GM18526 (cell line): ENCODE measurements around the gene LINGO1.

Experiments
- POLR2A ChIP-seq: IDR thresholded peaks from 3 replicates; pipeline ENCODE4 v1.6.1; 2011; ENCODE audit not compliant: insufficient read length; ENCODE audit errors: extremely low read depth

LINGO1 gene

DNA sequence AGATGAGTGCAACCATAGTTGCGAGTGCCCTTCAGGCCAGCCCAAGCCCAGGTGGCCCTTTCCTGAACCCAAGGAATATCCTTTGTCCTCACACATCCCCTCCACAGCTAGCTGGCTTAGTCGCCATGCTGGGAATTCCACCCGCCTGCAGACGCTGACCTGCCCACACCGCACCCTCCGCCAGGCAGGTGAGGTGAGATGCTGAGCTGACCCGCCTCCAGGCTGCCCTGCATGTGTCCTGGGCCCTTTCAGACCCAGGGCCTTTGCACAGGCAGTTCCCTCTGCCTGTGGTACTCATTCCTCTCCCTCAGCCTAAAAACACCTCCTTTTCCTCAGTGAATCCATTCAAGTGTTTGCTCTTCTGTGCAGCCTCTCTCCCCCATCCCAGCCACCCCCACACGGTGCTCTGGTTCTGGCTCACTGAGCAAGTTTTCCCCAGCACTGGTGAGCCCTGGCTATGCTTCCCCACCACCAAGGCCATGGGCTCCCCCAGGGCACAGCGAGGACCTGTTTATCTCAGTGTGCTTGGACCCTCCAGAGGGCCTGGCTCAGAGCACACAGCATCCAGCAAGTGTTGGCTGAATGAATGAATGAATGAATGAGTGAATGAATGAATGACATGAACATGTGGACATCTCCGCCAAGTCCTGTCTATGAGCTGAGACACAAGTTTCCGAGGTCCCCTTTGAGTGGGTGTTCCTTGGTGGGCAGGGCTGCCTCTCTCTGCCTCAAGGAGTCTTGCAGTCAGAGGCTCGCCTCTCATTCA is 33.0 kb upstream of the LINGO1 start:
- TF ChIP-seq POLR2A: no peak

DNA sequence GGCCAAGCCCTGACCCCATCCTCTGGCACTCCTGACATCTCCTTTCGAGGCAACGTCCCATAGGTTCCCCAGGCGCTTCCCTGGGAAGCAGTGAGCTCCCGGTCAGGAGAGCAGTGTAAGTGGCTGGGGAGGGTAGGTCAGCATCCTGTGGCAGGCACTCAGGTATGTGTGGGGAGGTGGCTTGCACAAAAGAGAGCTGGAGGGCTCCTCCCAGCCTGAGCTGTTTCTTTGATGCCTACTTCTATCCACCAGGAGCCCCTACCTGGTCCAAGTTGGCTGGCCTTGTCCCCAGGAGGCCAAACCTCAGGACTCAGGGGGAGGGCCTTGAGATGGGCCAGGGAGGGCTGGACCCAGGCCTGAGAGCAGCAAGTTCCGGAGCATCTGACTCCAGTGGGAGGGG is 31.7 kb upstream of the LINGO1 start:
- no peak for TF ChIP-seq POLR2A

DNA sequence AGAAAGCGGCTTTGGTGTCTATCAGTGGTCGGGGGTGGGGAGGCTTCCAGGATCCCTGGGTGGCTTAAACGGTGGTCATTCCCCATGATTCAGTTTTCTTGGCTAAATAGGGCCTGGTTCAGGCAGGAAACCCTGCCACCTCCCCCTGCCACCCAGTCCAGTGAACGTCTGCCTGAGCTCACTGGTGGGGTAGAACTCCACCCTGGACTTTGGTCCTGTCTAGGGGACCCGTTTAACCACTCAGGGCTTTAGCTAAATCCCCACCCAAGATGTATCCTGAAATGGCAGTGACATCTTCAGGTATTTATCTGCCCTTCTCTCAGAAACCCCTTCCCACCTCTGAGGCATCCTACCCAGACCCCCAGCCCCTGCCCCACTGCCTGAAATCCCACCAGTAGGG is 30.5 kb upstream of the LINGO1 start:
- TF ChIP-seq POLR2A: no peak

DNA sequence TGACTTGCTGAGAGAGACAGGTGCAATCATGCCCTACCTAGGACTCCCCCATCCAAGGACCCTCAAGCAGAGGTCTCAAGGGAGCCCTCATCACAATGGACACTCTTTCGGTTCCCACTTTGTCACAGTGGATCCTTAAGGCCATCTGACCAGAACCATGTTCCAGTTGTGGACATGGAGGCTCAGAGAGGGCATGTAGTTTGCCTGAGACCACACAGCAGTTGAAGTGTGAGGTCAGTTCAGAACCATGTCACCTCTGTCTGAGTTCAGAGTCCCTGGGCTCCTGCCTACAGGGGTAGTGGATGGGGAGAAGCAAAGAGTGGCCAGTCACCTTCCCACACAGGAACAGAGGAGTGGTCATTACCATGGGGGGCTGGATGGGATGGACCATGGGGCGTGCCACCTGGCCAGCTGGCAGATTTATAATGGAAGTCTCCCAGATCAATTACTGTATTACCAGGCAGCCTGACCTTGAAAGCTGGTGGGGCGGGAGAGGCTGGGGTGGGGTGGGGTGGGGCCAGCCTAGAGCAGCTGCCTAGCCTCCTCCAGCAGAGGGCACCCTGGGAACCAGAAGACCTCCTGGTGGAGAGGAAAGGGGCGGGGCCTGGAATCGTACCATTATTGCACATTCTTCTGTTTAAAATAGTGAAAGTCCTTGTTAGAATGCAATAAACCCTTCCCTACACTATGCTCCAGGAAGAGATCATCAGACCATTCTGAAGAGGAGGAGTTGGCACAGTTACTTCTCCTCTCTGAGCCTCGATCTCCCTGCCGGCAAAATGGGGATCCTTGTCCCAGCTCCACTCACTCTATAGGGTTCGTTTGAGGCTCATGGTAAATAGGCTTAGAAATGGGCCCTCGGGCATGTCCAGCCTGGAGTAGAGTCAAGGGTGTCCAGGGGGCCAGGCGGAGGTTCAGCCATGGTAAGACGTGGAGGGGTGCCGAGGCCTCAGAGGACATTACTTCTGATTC is 26.9 kb upstream of the LINGO1 start:
- TF ChIP-seq POLR2A: no peak

DNA sequence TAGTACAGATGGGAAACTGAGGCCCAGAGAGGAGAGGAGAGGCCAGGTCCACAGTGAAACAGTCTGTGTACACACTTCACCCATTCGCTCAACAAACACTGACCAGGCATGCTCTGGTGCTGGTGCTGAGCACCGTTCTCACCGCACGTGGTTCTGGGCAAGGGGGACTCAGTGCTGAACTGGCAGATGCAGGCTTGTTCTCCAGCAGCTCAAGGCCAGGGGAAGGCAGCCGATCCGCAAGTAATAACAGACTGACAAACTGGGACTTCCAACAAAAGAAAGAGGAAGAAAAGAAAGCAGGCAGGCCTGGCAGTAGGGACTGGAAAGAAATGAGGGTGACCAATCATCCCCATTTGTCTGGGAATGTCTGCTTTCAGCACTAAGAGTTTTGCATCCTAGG is 25.6 kb upstream of the LINGO1 start:
- TF ChIP-seq POLR2A: no peak

DNA sequence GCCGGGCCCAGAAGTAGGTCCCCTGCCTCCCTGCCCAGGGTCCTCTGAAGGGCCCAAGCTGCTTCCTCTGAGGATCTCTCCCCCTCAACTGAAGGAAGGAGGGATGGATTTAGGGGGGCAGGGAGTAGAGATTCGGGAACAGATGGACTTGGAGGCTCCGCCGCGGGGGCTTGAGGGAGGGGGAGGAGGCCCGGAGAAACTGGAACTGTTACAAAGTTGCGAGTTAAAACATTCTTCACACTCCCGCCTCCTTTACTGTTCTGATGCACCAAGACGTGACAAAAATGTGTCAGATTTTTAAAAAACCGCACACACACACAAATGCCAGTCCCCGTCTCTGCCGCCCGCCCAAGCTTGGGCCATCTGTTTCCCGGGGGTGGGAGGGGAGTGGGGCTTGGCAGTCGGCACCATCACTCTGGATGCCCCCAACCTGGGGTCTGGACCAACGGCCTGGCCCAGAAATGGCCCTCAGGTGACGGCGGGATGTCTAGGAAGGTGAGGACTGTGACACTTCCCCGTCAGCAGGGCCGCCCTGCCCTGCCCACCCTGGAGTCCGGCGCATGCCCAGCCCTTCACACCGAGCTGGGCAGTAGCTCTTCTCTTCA is 25.0 kb upstream of the LINGO1 start:
- TF ChIP-seq POLR2A: no peak

DNA sequence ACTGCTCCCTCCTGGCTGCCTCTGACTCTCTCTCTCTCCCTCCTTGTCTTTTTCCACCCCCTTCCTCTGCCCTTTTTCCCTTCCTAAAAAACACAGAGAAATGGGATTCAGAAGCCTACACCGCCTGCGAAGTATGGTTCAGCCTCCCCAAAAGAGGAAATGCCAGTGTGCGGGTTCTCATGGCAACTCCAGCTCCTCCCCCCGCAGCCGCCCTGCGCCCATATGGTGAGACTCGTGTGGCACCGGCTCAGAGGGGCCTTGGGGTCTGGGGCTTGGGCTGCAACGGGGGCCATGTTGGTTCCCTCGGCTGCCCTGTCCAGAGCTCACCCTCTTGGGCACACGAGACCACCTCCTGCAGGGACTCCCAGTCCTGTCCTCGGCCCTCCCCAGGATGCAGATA is 23.6 kb upstream of the LINGO1 start:
- no peak for TF ChIP-seq POLR2A

DNA sequence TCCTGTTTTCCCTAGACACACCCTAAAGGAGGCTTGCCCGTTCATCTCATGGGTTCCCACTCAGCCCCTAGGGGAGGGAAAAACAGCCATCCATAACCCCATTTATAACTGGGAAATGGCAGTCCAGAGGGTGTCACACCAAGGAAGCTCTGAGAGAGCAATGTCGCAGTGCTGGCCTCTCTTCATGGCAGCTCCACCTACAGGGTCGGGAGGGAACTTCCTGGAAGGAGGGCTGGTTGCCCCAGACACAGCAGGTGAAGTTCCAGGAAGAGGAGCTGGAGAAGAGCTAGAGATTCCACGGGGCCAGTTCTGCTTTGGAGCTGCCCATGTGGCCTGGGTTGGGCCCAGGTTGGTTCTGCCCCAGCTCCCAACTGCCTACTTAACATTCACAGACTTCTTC is 22.3 kb upstream of the LINGO1 start:
- no peak for TF ChIP-seq POLR2A

DNA sequence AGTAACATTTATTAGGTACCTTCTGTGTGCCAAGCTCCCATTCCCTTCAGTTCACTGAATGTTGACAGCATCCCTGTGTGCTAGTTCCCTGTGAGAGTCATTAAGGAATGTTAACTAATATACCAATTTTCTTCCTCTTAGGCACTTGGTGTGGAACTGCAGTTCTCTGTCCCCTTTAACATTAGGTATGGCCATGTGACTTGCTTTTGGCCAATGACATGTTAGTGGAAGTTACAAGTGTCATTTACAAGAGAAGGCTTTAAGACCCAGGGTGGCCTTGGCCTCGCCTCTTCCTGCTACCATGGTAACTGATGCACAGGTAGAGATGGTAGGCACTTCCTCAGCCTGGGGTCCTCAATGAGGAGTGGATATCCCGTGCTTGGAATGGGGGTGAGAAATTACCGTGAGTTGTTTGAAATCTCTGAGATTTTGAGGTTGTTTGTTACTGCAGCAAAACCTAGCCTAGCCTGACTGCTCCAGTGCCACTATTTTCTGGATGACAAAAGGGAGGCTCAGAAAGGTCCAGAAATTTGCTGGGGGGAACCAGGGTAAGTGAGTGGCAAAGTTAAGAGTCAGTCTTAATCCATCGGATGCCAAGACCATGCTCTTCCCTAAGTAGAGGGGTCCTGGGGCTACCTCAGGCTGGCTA is 21.2 kb upstream of the LINGO1 start:
- no peak for TF ChIP-seq POLR2A

DNA sequence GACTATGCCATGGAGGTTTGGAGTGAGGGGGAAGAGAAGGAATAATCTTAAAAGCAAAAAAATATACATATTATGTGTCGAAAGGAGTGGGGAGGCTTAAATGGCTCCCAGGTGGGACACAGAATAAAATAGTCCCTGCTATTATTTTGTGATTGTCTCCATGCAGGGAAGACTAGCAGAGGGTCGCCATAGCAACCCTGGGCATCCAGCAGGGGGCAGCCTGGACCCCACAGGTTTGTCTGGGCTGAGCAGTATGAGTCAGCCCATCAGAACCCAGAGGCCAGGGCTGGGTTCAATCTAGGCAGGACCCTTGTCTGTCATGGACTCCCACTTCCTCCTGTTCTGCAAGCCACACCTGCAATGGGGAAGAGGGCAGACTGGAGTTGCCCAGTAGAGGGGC is 17.6 kb upstream of the LINGO1 start:
- no peak for TF ChIP-seq POLR2A

DNA sequence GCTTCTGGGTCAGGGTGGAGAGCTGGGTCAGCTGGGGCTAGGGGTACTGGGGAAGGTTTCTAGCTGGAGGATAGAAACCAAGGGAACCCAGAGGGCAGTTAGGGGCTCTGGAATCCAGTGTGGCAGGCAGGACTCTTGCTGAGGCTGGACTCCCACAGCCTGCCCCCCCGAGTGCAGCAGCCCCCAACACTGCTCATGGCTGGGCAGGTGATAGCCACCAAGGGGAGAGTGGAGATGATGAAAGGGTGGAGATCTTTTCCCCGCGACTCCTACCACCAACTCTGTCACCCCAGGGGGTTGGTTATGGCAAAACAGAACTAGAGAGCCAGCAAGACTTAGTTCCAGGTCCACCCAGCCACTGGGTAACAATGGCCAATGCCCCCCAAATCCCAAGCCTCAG is 16.9 kb upstream of the LINGO1 start:
- no peak for TF ChIP-seq POLR2A

DNA sequence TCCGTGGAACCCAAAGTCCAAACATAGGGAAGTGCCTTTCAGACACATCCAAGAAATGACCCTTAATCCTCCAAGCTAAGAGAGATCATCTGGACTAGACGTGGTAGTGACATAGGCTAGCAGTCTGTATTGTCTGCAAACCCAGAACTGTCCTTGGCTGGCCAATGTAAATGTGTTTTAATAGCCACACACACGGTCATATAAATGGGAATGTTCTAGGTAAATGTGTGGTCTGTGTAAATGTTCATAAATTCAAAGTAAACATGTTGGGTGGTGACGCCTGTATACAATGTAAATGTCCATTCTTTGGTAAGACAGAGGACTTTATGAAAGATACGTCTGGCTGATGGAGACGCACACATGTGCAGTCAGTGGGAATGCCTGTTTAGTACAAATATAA is 16.3 kb upstream of the LINGO1 start:
- TF ChIP-seq POLR2A: no peak

DNA sequence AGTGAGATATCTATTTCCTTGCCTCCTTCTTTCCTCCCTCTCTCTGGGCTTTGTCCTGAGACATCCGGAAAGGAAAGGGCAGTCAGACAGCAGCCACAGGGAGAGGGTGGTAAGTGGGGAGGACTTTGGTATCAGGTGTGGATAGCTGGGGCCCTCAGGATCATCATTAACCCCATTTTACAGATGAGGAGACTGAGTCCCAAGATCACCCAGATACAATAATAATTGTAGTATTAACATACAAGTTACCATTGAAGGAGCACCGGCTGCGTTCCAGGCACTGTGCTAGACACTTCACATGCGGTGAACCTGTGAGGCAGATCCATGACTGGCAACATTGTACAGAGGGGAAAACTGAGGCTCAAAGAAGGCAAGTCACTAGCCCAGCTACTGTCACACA is 15.2 kb upstream of the LINGO1 start:
- no peak for TF ChIP-seq POLR2A

DNA sequence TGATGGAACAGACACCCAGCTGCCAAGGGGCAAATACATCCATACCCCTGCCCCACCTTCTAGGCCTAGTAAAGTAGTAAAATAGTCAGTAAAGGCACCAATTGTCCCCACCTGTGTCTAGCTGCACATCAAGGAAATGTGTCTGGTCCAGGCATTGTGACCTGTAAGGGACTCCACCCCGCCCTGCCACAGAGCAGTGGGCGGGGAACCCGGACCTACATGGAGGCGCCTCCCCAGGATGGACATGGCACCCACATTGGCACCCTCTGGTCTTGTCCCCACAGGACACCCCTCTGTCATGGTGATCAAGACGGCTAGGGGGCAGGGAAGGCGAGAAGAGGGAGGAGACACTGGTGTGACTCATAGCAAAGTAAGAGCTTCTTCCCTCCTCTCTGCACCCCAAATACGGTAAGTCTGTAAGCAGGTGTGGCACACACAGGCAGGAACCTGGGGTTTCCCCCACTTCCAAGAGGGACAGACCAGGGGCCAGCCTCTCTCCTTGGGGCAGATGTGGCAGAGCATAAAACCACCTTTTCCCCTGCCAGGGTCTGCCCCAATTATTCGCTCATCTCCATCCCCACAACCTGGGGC is 13.5 kb upstream of the LINGO1 start:
- no peak for TF ChIP-seq POLR2A

DNA sequence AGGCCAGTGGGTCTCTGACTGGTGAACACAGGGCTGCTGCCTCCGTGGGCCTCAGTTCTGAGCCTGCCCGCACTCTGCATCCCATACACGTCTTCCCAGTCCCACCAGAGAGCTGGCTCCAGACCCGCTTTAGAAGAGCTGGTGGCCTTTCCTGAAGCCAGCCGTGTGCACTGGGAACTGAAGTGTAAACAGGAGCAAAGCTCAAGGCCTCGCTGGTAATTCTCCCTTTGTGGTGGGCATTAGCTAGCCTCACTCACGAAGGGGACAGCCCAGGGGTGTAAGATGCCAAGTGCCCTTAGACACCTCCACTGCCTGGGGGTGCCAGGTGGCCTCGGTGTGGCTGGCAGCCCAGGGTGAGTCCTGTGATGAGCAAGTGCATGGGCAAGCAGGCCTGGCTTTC is 12.9 kb upstream of the LINGO1 start:
- no peak for TF ChIP-seq POLR2A
